Measurements from ENCODE around the gene COL19A1.

Gene COL19A1

GRCh38 chr6:70131528-70131927 is 265.2 kb downstream of the COL19A1 start:
- no peak overlapping the region for H3K9ac ChIP-seq (ENCODE audit: low read length)
- H3K27me3 ChIP-seq (replicated peaks; ENCODE audit: control insufficient read depth, insufficient read depth, low read length) = no peaks in the 10 kb centered on the region
- H3K9me3 ChIP-seq (ENCODE audit: control insufficient read depth, low read length) = no peaks in the 10 kb centered on the region
- H3K4me1 ChIP-seq (ENCODE audit: control insufficient read depth, insufficient read depth, low read length) = peaks cover 3% of the 10 kb centered on the region
- no peaks in the 10 kb centered on the region for H3K36me3 ChIP-seq (ENCODE audit: control insufficient read depth, insufficient read depth, low read length, severe bottlenecking)
- DNase-seq (ENCODE audit: low read depth) = peak; percentile 10
- no peak overlapping the region for H3K4me3 ChIP-seq (ENCODE audit: low read length)

GRCh38 chr6:70133246-70133645 is 266.9 kb downstream of the COL19A1 start:
- peaks cover 3% of the 10 kb centered on the region for H3K4me1 ChIP-seq (ENCODE audit: control insufficient read depth, insufficient read depth, low read length)
- DNase-seq (ENCODE audit: low read depth) = no peak
- H3K36me3 ChIP-seq (ENCODE audit: control insufficient read depth, insufficient read depth, low read length, severe bottlenecking) = no peaks in the 10 kb centered on the region
- H3K27me3 ChIP-seq (replicated peaks; ENCODE audit: control insufficient read depth, insufficient read depth, low read length) = no peaks in the 10 kb centered on the region
- H3K4me3 ChIP-seq (ENCODE audit: low read length) = no peak overlapping the region
- H3K9ac ChIP-seq (ENCODE audit: low read length) = no peak overlapping the region
- H3K9me3 ChIP-seq (ENCODE audit: control insufficient read depth, low read length) = no peaks in the 10 kb centered on the region

- Histone ChIP-seq H3K4me3 (ENCODE audit: low read length) (no peak overlapping the region), H3K36me3 (ENCODE audit: control insufficient read depth, insufficient read depth, low read length, severe bottlenecking) (no peaks in the 10 kb centered on the region), H3K9me3 (ENCODE audit: control insufficient read depth, low read length) (no peaks in the 10 kb centered on the region), H3K4me1 (ENCODE audit: control insufficient read depth, insufficient read depth, low read length) (peaks cover 3% of the 10 kb centered on the region), H3K27me3 (replicated peaks; ENCODE audit: control insufficient read depth, insufficient read depth, low read length) (no peaks in the 10 kb centered on the region), H3K9ac (ENCODE audit: low read length) (no peak overlapping the region)
- DNase-seq (ENCODE audit: low read depth) = no peak
These were observed 268.2 kb downstream of the COL19A1 start for GRCh38 chr6:70134542-70134941.

- no peak for DNase-seq (ENCODE audit: low read depth)
- Histone ChIP-seq H3K4me3 (ENCODE audit: low read length) (no peak overlapping the region), H3K9ac (ENCODE audit: low read length) (no peak overlapping the region)
These were observed 269.1 kb downstream of the COL19A1 start for GRCh38 chr6:70135219-70136160.

GRCh38 chr6:70136996-70137395 is 270.6 kb downstream of the COL19A1 start:
- no peak for DNase-seq (ENCODE audit: low read depth)
- Histone ChIP-seq H3K27me3 (replicated peaks; ENCODE audit: control insufficient read depth, insufficient read depth, low read length) (no peaks in the 10 kb centered on the region), H3K9ac (ENCODE audit: low read length) (no peak overlapping the region)

More at GRCh38 chr6:70135219-70136160, 269.1 kb downstream of the COL19A1 start:
- H3K9me3 ChIP-seq (ENCODE audit: control insufficient read depth, low read length) = no peaks in the 10 kb centered on the region
- no peaks in the 10 kb centered on the region for H3K36me3 ChIP-seq (ENCODE audit: control insufficient read depth, insufficient read depth, low read length, severe bottlenecking)
- H3K4me1 ChIP-seq (ENCODE audit: control insufficient read depth, insufficient read depth, low read length) = peaks cover 3% of the 10 kb centered on the region
- no peaks in the 10 kb centered on the region for H3K27me3 ChIP-seq (replicated peaks; ENCODE audit: control insufficient read depth, insufficient read depth, low read length)

GRCh38 chr6:70140496-70140895 is 274.1 kb downstream of the COL19A1 start:
- Histone ChIP-seq H3K4me1 (ENCODE audit: control insufficient read depth, insufficient read depth, low read length) (no peaks in the 10 kb centered on the region), H3K4me3 (ENCODE audit: low read length) (no peak overlapping the region), H3K9ac (ENCODE audit: low read length) (no peak overlapping the region), H3K36me3 (ENCODE audit: control insufficient read depth, insufficient read depth, low read length, severe bottlenecking) (no peaks in the 10 kb centered on the region), H3K27me3 (replicated peaks; ENCODE audit: control insufficient read depth, insufficient read depth, low read length) (peaks cover 4% of the 10 kb centered on the region), H3K9me3 (ENCODE audit: control insufficient read depth, low read length) (no peaks in the 10 kb centered on the region)
- no peak for DNase-seq (ENCODE audit: low read depth)

More at GRCh38 chr6:70136996-70137395, 270.6 kb downstream of the COL19A1 start:
- Histone ChIP-seq H3K4me1 (ENCODE audit: control insufficient read depth, insufficient read depth, low read length) (no peaks in the 10 kb centered on the region), H3K4me3 (ENCODE audit: low read length) (no peak overlapping the region), H3K9me3 (ENCODE audit: control insufficient read depth, low read length) (no peaks in the 10 kb centered on the region), H3K36me3 (ENCODE audit: control insufficient read depth, insufficient read depth, low read length, severe bottlenecking) (no peaks in the 10 kb centered on the region)

- no peak for DNase-seq (ENCODE audit: low read depth)
- Histone ChIP-seq H3K27me3 (replicated peaks; ENCODE audit: control insufficient read depth, insufficient read depth, low read length) (peaks cover 4% of the 10 kb centered on the region), H3K36me3 (ENCODE audit: control insufficient read depth, insufficient read depth, low read length, severe bottlenecking) (no peaks in the 10 kb centered on the region), H3K4me1 (ENCODE audit: control insufficient read depth, insufficient read depth, low read length) (no peaks in the 10 kb centered on the region), H3K4me3 (ENCODE audit: low read length) (no peak overlapping the region), H3K9ac (ENCODE audit: low read length) (no peak overlapping the region), H3K9me3 (ENCODE audit: control insufficient read depth, low read length) (no peaks in the 10 kb centered on the region)
These were observed 275.7 kb downstream of the COL19A1 start for GRCh38 chr6:70142034-70142433.

- Histone ChIP-seq H3K4me1 (ENCODE audit: control insufficient read depth, insufficient read depth, low read length) (no peaks in the 10 kb centered on the region), H3K9ac (ENCODE audit: low read length) (no peak overlapping the region), H3K36me3 (ENCODE audit: control insufficient read depth, insufficient read depth, low read length, severe bottlenecking) (no peaks in the 10 kb centered on the region), H3K9me3 (ENCODE audit: control insufficient read depth, low read length) (no peaks in the 10 kb centered on the region), H3K27me3 (replicated peaks; ENCODE audit: control insufficient read depth, insufficient read depth, low read length) (peaks cover 10% of the 10 kb centered on the region), H3K4me3 (ENCODE audit: low read length) (no peak overlapping the region)
- no peak for DNase-seq (ENCODE audit: low read depth)
These were observed 278.8 kb downstream of the COL19A1 start for GRCh38 chr6:70145178-70145577.

GRCh38 chr6:70149209-70149788 is 282.9 kb downstream of the COL19A1 start:
- Histone ChIP-seq H3K4me3 (ENCODE audit: low read length) (no peak overlapping the region), H3K9ac (ENCODE audit: low read length) (no peak overlapping the region), H3K36me3 (ENCODE audit: control insufficient read depth, insufficient read depth, low read length, severe bottlenecking) (no peaks in the 10 kb centered on the region), H3K9me3 (ENCODE audit: control insufficient read depth, low read length) (no peaks in the 10 kb centered on the region), H3K4me1 (ENCODE audit: control insufficient read depth, insufficient read depth, low read length) (peaks cover 3% of the 10 kb centered on the region), H3K27me3 (replicated peaks; ENCODE audit: control insufficient read depth, insufficient read depth, low read length) (peaks cover 6% of the 10 kb centered on the region)
- no peak for DNase-seq (ENCODE audit: low read depth)

- peaks cover 12% of the 10 kb centered on the region for H3K27me3 ChIP-seq (replicated peaks; ENCODE audit: control insufficient read depth, insufficient read depth, low read length)
- H3K4me1 ChIP-seq (ENCODE audit: control insufficient read depth, insufficient read depth, low read length) = peaks cover 3% of the 10 kb centered on the region
- H3K4me3 ChIP-seq (ENCODE audit: low read length) = no peak overlapping the region
- H3K36me3 ChIP-seq (ENCODE audit: control insufficient read depth, insufficient read depth, low read length, severe bottlenecking) = no peaks in the 10 kb centered on the region
- no peaks in the 10 kb centered on the region for H3K9me3 ChIP-seq (ENCODE audit: control insufficient read depth, low read length)
- no peak for DNase-seq (ENCODE audit: low read depth)
- H3K9ac ChIP-seq (ENCODE audit: low read length) = no peak overlapping the region
These were observed 284.2 kb downstream of the COL19A1 start for GRCh38 chr6:70150521-70150920.

- no peak overlapping the region for H3K9ac ChIP-seq (ENCODE audit: low read length)
- DNase-seq (ENCODE audit: low read depth) = no peak
- H3K4me3 ChIP-seq (ENCODE audit: low read length) = no peak overlapping the region
- peaks cover 3% of the 10 kb centered on the region for H3K4me1 ChIP-seq (ENCODE audit: control insufficient read depth, insufficient read depth, low read length)
- peaks cover 15% of the 10 kb centered on the region for H3K27me3 ChIP-seq (replicated peaks; ENCODE audit: control insufficient read depth, insufficient read depth, low read length)
- no peaks in the 10 kb centered on the region for H3K36me3 ChIP-seq (ENCODE audit: control insufficient read depth, insufficient read depth, low read length, severe bottlenecking)
- H3K9me3 ChIP-seq (ENCODE audit: control insufficient read depth, low read length) = no peaks in the 10 kb centered on the region
These were observed 285.3 kb downstream of the COL19A1 start for GRCh38 chr6:70151616-70152015.
